GM20431 (cell line): ENCODE results near the gene MANSC1.

ENCODE experiments used
- in situ Hi-C: fragments of 300-500 bp; cut with MseI, MboI; formaldehyde crosslinking; loops from one replicate; pipeline ENCODE4 v1.15.0; 2020; ENCODE audit warnings: low sequenced_read_pairs; ENCODE audit not compliant: unreplicated experiment

The MANSC1 gene

GRCh38 chr12:12349711-12350665 is at the start of gene MANSC1:
Gene MANSC1 (minus strand): TSS chr12:12350242. CDS start chr12:12343314, 6,928 bp downstream.
- in situ Hi-C loops: loop anchor here (25.0 kb wide), 1 partner anchor 763 kb away; no protein-coding TSS in a partner anchor

GRCh38 chr12:12399161-12399560 is 49.1 kb upstream of the MANSC1 start:
- in situ Hi-C loops: loop anchor here (25.0 kb wide), 2 partner anchors 163 to 313 kb away; partner anchors contain the start of genes CDKN1B and DUSP16

- in situ Hi-C loops: loop anchor here (25.0 kb wide), 2 partner anchors 164 to 314 kb away; partner anchors contain the start of genes CDKN1B and DUSP16
Measured at GRCh38 chr12:12398026-12398859, 48.2 kb upstream of the MANSC1 start.

GRCh38 chr12:12397184-12397583 is 47.1 kb upstream of the MANSC1 start:
- in situ Hi-C loops: loop anchor here (25.0 kb wide), 2 partner anchors 165 to 315 kb away; partner anchors contain the start of genes CDKN1B and DUSP16

- in situ Hi-C loops: loop anchor here (25.0 kb wide), 2 partner anchors 166 to 316 kb away; partner anchors contain the start of genes CDKN1B and DUSP16
Measured at GRCh38 chr12:12396694-12397093, 46.7 kb upstream of the MANSC1 start.

- in situ Hi-C loops: loop anchor here (25.0 kb wide), 2 partner anchors 169 to 319 kb away; partner anchors contain the start of genes CDKN1B and DUSP16
Measured at GRCh38 chr12:12393171-12393570, 43.1 kb upstream of the MANSC1 start.

GRCh38 chr12:12392413-12392812 is 42.4 kb upstream of the MANSC1 start:
- in situ Hi-C loops: loop anchor here (25.0 kb wide), 2 partner anchors 170 to 320 kb away; partner anchors contain the start of genes CDKN1B and DUSP16

- in situ Hi-C loops: loop anchor here (25.0 kb wide), 2 partner anchors 175 to 325 kb away; partner anchors contain the start of genes CDKN1B and DUSP16
Measured at GRCh38 chr12:12387501-12387900, 37.5 kb upstream of the MANSC1 start.

GRCh38 chr12:12384571-12385340 is 34.7 kb upstream of the MANSC1 start:
- in situ Hi-C loops: loop anchor here (25.0 kb wide), 2 partner anchors 178 to 328 kb away; partner anchors contain the start of genes CDKN1B and DUSP16

GRCh38 chr12:12381982-12382381 is 31.9 kb upstream of the MANSC1 start:
- in situ Hi-C loops: loop anchor here (25.0 kb wide), 2 partner anchors 180 to 330 kb away; partner anchors contain the start of genes CDKN1B and DUSP16

GRCh38 chr12:12380949-12381593 is 31.0 kb upstream of the MANSC1 start:
- in situ Hi-C loops: loop anchor here (25.0 kb wide), 2 partner anchors 181 to 331 kb away; partner anchors contain the start of genes CDKN1B and DUSP16

- in situ Hi-C loops: loop anchor here (25.0 kb wide), 2 partner anchors 182 to 332 kb away; partner anchors contain the start of genes CDKN1B and DUSP16
Measured at GRCh38 chr12:12379831-12380730, 30.0 kb upstream of the MANSC1 start.

- in situ Hi-C loops: loop anchor here (25.0 kb wide), 2 partner anchors 184 to 334 kb away; partner anchors contain the start of genes CDKN1B and DUSP16
Measured at GRCh38 chr12:12378616-12379015, 28.6 kb upstream of the MANSC1 start.

- in situ Hi-C loops: loop anchor here (25.0 kb wide), 2 partner anchors 185 to 335 kb away; partner anchors contain the start of genes CDKN1B and DUSP16
Measured at GRCh38 chr12:12376646-12377448, 26.8 kb upstream of the MANSC1 start.

GRCh38 chr12:12372946-12373722 is 23.1 kb upstream of the MANSC1 start:
- in situ Hi-C loops: no loop called here
